ENCODE results near the gene ADIPOR1.
"Not testable (repeated sequence)": the region's sequence is repeated elsewhere in the genome, so short reads cannot be mapped to it uniquely, and the experiment has no call there.

The ADIPOR1 gene

GRCh38 chr1:202938287-202938925 lies 19.7 kb downstream of the ADIPOR1 start:
- no peak overlapping the region for H2BK5ac ChIP-seq (ENCODE audit: low read length)

DNA sequence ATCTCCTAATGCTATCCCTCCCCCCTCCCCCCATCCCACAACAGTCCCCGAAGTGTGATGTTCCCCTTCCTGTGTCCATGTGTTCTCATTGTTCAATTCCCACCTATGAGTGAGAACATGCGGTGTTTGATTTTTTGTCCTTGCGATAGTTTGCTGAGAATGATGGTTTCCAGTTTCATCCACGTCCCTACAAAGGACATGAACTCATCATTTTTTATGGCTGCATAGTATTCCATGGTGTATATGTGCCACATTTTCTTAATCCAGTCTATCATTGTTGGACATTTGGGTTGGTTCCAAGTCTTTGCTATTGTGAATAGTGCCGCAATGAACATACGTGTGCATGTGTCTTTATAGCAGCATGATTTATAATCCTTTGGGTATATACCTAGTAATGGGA lies 21.7 kb downstream of the ADIPOR1 start:
- H2BK120ac ChIP-seq (ENCODE audit: low read depth, low read length); H3K4me1 ChIP-seq (ENCODE audit: control insufficient read depth in 2 of 2, insufficient read depth in 1 of 2, low read depth in 1 of 2, low read length in 2 of 2); H3K14ac ChIP-seq (ENCODE audit: low read length); H3K9ac ChIP-seq (ENCODE audit: low read depth, low read length, poor library complexity); H4K8ac ChIP-seq (ENCODE audit: low read depth, low read length); H3K27me3 ChIP-seq (ENCODE audit: control insufficient read depth in 3 of 3, insufficient read depth in 3 of 3, low read depth in 1 of 3, low read length in 3 of 3); H2BK12ac ChIP-seq (ENCODE audit: low read length); H3K23ac ChIP-seq (ENCODE audit: low read depth, low read length, poor library complexity); H4K91ac ChIP-seq (ENCODE audit: low read depth, low read length, poor library complexity); H3K27ac ChIP-seq (replicated peaks; ENCODE audit: low read length); H3K4ac ChIP-seq (ENCODE audit: low read length); DNase-seq (ENCODE audit: low spot score); H3K4me3 ChIP-seq (ENCODE audit: low read length in 2 of 2); H2BK5ac ChIP-seq (ENCODE audit: low read length); H3K9me3 ChIP-seq (replicated peaks in 1 of 2; ENCODE audit: control insufficient read depth in 2 of 2, insufficient read depth in 1 of 2, low read depth in 1 of 2, low read length in 2 of 2); H2BK15ac ChIP-seq (ENCODE audit: low read length); H3K79me1 ChIP-seq (ENCODE audit: low read depth, low read length); H3K4me2 ChIP-seq (ENCODE audit: insufficient read depth, low read length, poor library complexity, severe bottlenecking); H3K18ac ChIP-seq (ENCODE audit: low read length); H2AK5ac ChIP-seq (ENCODE audit: low read depth, low read length); H2AFZ ChIP-seq (ENCODE audit: low read length): not testable (repeated sequence)
- peaks cover 6 to 22% of the 10 kb centered on the region in 2 donors for H3K36me3 ChIP-seq (replicated peaks in 1 of 2; ENCODE audit: control insufficient read depth in 2 of 2, insufficient read depth in 2 of 2, low read length in 2 of 2)
- WGBS, 2 donors (ENCODE audit: extremely low coverage in 2 of 2, insufficient read length in 2 of 2, insufficient replicate concordance in 1 of 2) = no CpG with 5 or more reads among the region's 6 CpGs

More at GRCh38 chr1:202938287-202938925, 19.7 kb downstream of the ADIPOR1 start:
- H3K4me1 ChIP-seq (ENCODE audit: control insufficient read depth in 2 of 2, insufficient read depth in 1 of 2, low read depth in 1 of 2, low read length in 2 of 2) = no peaks in the 10 kb centered on the region
- H3K9ac ChIP-seq (ENCODE audit: low read depth, low read length, poor library complexity) = no peak overlapping the region
- no peak overlapping the region for H3K4me2 ChIP-seq (ENCODE audit: insufficient read depth, low read length, poor library complexity, severe bottlenecking)
- no peak overlapping the region for H2BK15ac ChIP-seq (ENCODE audit: low read length)
- no peaks in the 10 kb centered on the region for H3K79me1 ChIP-seq (ENCODE audit: low read depth, low read length)
- WGBS, 2 donors (ENCODE audit: extremely low coverage in 2 of 2, insufficient read length in 2 of 2, insufficient replicate concordance in 1 of 2) = no CpG with 5 or more reads among the region's 5 CpGs
- H2BK12ac ChIP-seq (ENCODE audit: low read length) = no peak overlapping the region
- no peak overlapping the region for H3K23ac ChIP-seq (ENCODE audit: low read depth, low read length, poor library complexity)
- no peak overlapping the region for H4K91ac ChIP-seq (ENCODE audit: low read depth, low read length, poor library complexity)
- no peaks in the 10 kb centered on the region for H3K27me3 ChIP-seq (ENCODE audit: control insufficient read depth in 3 of 3, insufficient read depth in 3 of 3, low read depth in 1 of 3, low read length in 3 of 3)
- H3K36me3 ChIP-seq (replicated peaks in 1 of 2; ENCODE audit: control insufficient read depth in 2 of 2, insufficient read depth in 2 of 2, low read length in 2 of 2) = peaks cover 15 to 41% of the 10 kb centered on the region in 2 donors
- no peak overlapping the region for H2AK5ac ChIP-seq (ENCODE audit: low read depth, low read length)
- H3K18ac ChIP-seq (ENCODE audit: low read length) = no peak overlapping the region
- DNase-seq (ENCODE audit: low spot score) = no peak
- no peak overlapping the region for H3K14ac ChIP-seq (ENCODE audit: low read length)
- no peak overlapping the region for H2BK120ac ChIP-seq (ENCODE audit: low read depth, low read length)
- H3K27ac ChIP-seq (replicated peaks; ENCODE audit: low read length) = no peak overlapping the region
- H2AFZ ChIP-seq (ENCODE audit: low read length) = no peak overlapping the region
- no peak overlapping the region for H4K8ac ChIP-seq (ENCODE audit: low read depth, low read length)
- H3K4me3 ChIP-seq (ENCODE audit: low read length in 2 of 2) = no peak overlapping the region
- H3K9me3 ChIP-seq (replicated peaks in 1 of 2; ENCODE audit: control insufficient read depth in 2 of 2, insufficient read depth in 1 of 2, low read depth in 1 of 2, low read length in 2 of 2) = no peaks in the 10 kb centered on the region
- no peak overlapping the region for H3K4ac ChIP-seq (ENCODE audit: low read length)

- H2BK12ac ChIP-seq (ENCODE audit: low read length) = no peak overlapping the region
- peaks cover 0 to 3% of the 10 kb centered on the region in 2 donors for H3K9me3 ChIP-seq (replicated peaks in 1 of 2; ENCODE audit: control insufficient read depth in 2 of 2, insufficient read depth in 1 of 2, low read depth in 1 of 2, low read length in 2 of 2)
- H3K27ac ChIP-seq (replicated peaks; ENCODE audit: low read length) = no peak overlapping the region
- H3K79me1 ChIP-seq (ENCODE audit: low read depth, low read length) = no peaks in the 10 kb centered on the region
- no peak overlapping the region for H2BK5ac ChIP-seq (ENCODE audit: low read length)
- H2AFZ ChIP-seq (ENCODE audit: low read length) = no peak overlapping the region
- H3K4ac ChIP-seq (ENCODE audit: low read length) = no peak overlapping the region
- no peak overlapping the region for H3K9ac ChIP-seq (ENCODE audit: low read depth, low read length, poor library complexity)
- H3K4me3 ChIP-seq (ENCODE audit: low read length in 2 of 2) = no peak overlapping the region
- no peak overlapping the region for H4K8ac ChIP-seq (ENCODE audit: low read depth, low read length)
- no peak overlapping the region for H2AK5ac ChIP-seq (ENCODE audit: low read depth, low read length)
- H4K91ac ChIP-seq (ENCODE audit: low read depth, low read length, poor library complexity) = no peak overlapping the region
- peaks cover 1 to 16% of the 10 kb centered on the region in 2 donors for H3K36me3 ChIP-seq (replicated peaks in 1 of 2; ENCODE audit: control insufficient read depth in 2 of 2, insufficient read depth in 2 of 2, low read length in 2 of 2)
- no CpG with 5 or more reads among the region's 3 CpGs for WGBS, 2 donors (ENCODE audit: extremely low coverage in 2 of 2, insufficient read length in 2 of 2, insufficient replicate concordance in 1 of 2)
- H3K4me1 ChIP-seq (ENCODE audit: control insufficient read depth in 2 of 2, insufficient read depth in 1 of 2, low read depth in 1 of 2, low read length in 2 of 2) = no peaks in the 10 kb centered on the region
- no peak overlapping the region for H3K4me2 ChIP-seq (ENCODE audit: insufficient read depth, low read length, poor library complexity, severe bottlenecking)
- no peak overlapping the region for H3K18ac ChIP-seq (ENCODE audit: low read length)
- no peak for DNase-seq (ENCODE audit: low spot score)
- no peaks in the 10 kb centered on the region for H3K27me3 ChIP-seq (ENCODE audit: control insufficient read depth in 3 of 3, insufficient read depth in 3 of 3, low read depth in 1 of 3, low read length in 3 of 3)
- no peak overlapping the region for H2BK15ac ChIP-seq (ENCODE audit: low read length)
- no peak overlapping the region for H3K23ac ChIP-seq (ENCODE audit: low read depth, low read length, poor library complexity)
- H2BK120ac ChIP-seq (ENCODE audit: low read depth, low read length) = no peak overlapping the region
- H3K14ac ChIP-seq (ENCODE audit: low read length) = no peak overlapping the region
Measured at GRCh38 chr1:202935844-202936243, 22.3 kb downstream of the ADIPOR1 start.

- Histone ChIP-seq H3K4me2 (ENCODE audit: insufficient read depth, low read length, poor library complexity, severe bottlenecking) (no peak overlapping the region), H4K8ac (ENCODE audit: low read depth, low read length) (no peak overlapping the region), H2BK5ac (ENCODE audit: low read length) (no peak overlapping the region), H3K79me1 (ENCODE audit: low read depth, low read length) (no peaks in the 10 kb centered on the region), H3K4me3 (ENCODE audit: low read length in 2 of 2) (no peak overlapping the region), H3K27me3 (ENCODE audit: control insufficient read depth in 3 of 3, insufficient read depth in 3 of 3, low read depth in 1 of 3, low read length in 3 of 3) (no peaks in the 10 kb centered on the region), H2BK15ac (ENCODE audit: low read length) (no peak overlapping the region), H4K91ac (ENCODE audit: low read depth, low read length, poor library complexity) (no peak overlapping the region), H3K4me1 (ENCODE audit: control insufficient read depth in 2 of 2, insufficient read depth in 1 of 2, low read depth in 1 of 2, low read length in 2 of 2) (no peaks in the 10 kb centered on the region), H3K9ac (ENCODE audit: low read depth, low read length, poor library complexity) (no peak overlapping the region), H2BK120ac (ENCODE audit: low read depth, low read length) (no peak overlapping the region), H2BK12ac (ENCODE audit: low read length) (no peak overlapping the region), H3K9me3 (replicated peaks in 1 of 2; ENCODE audit: control insufficient read depth in 2 of 2, insufficient read depth in 1 of 2, low read depth in 1 of 2, low read length in 2 of 2) (peaks cover 0 to 3% of the 10 kb centered on the region in 2 donors), H3K18ac (ENCODE audit: low read length) (no peak overlapping the region), H3K27ac (replicated peaks; ENCODE audit: low read length) (no peak overlapping the region), H3K14ac (ENCODE audit: low read length) (no peak overlapping the region), H2AFZ (ENCODE audit: low read length) (no peak overlapping the region), H3K4ac (ENCODE audit: low read length) (no peak overlapping the region), H3K23ac (ENCODE audit: low read depth, low read length, poor library complexity) (no peak overlapping the region), H3K36me3 (replicated peaks in 1 of 2; ENCODE audit: control insufficient read depth in 2 of 2, insufficient read depth in 2 of 2, low read length in 2 of 2) (peaks cover 1 to 5% of the 10 kb centered on the region in 2 donors), H2AK5ac (ENCODE audit: low read depth, low read length) (no peak overlapping the region)
- WGBS, 2 donors (ENCODE audit: extremely low coverage in 2 of 2, insufficient read length in 2 of 2, insufficient replicate concordance in 1 of 2) = no CpG with 5 or more reads among the region's 3 CpGs
- no peak for DNase-seq (ENCODE audit: low spot score)
Measured at GRCh38 chr1:202934755-202935154, 23.4 kb downstream of the ADIPOR1 start.
